Measurements from ENCODE around the gene SFMBT2.

GRCh38 chr10:7285522-7286322 lies 125.1 kb downstream of the SFMBT2 start:
- TF ChIP-seq, protein P1, sequence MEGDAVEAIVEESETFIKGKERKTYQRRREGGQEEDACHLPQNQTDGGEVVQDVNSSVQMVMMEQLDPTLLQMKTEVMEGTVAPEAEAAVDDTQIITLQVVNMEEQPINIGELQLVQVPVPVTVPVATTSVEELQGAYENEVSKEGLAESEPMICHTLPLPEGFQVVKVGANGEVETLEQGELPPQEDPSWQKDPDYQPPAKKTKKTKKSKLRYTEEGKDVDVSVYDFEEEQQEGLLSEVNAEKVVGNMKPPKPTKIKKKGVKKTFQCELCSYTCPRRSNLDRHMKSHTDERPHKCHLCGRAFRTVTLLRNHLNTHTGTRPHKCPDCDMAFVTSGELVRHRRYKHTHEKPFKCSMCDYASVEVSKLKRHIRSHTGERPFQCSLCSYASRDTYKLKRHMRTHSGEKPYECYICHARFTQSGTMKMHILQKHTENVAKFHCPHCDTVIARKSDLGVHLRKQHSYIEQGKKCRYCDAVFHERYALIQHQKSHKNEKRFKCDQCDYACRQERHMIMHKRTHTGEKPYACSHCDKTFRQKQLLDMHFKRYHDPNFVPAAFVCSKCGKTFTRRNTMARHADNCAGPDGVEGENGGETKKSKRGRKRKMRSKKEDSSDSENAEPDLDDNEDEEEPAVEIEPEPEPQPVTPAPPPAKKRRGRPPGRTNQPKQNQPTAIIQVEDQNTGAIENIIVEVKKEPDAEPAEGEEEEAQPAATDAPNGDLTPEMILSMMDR (IDR thresholded peaks at IDR 0.05), result no peak
- TF ChIP-seq POLR2A (IDR thresholded peaks at IDR 0.05), result no peak
- TF ChIP-seq POLR2AphosphoS5 (IDR thresholded peaks at IDR 0.05), result no peak

Measured in prostate gland (tissue), 2 donors.